GM12874 (cell line): Measurements from ENCODE around the gene PROC.

Experiments
- TF ChIP-seq, protein P1 (sequence below): IDR thresholded peaks from 2 replicates; pipeline ENCODE4 v1.5.1; 2011; ENCODE audit warnings: low read depth, mild to moderate bottlenecking, control low read depth, low read length, moderate library complexity; ENCODE audit not compliant: insufficient read depth

Gene PROC

GRCh38 chr2:127448526-127448925 lies 30.3 kb downstream of the PROC start:
- TF ChIP-seq, protein P1, sequence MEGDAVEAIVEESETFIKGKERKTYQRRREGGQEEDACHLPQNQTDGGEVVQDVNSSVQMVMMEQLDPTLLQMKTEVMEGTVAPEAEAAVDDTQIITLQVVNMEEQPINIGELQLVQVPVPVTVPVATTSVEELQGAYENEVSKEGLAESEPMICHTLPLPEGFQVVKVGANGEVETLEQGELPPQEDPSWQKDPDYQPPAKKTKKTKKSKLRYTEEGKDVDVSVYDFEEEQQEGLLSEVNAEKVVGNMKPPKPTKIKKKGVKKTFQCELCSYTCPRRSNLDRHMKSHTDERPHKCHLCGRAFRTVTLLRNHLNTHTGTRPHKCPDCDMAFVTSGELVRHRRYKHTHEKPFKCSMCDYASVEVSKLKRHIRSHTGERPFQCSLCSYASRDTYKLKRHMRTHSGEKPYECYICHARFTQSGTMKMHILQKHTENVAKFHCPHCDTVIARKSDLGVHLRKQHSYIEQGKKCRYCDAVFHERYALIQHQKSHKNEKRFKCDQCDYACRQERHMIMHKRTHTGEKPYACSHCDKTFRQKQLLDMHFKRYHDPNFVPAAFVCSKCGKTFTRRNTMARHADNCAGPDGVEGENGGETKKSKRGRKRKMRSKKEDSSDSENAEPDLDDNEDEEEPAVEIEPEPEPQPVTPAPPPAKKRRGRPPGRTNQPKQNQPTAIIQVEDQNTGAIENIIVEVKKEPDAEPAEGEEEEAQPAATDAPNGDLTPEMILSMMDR, result no peak

GRCh38 chr2:127449414-127449813 lies 31.2 kb downstream of the PROC start:
- TF ChIP-seq, protein P1, result no peak

- TF ChIP-seq, protein P1, result no peak
These were observed 31.7 kb downstream of the PROC start for GRCh38 chr2:127449898-127450297.

DNA sequence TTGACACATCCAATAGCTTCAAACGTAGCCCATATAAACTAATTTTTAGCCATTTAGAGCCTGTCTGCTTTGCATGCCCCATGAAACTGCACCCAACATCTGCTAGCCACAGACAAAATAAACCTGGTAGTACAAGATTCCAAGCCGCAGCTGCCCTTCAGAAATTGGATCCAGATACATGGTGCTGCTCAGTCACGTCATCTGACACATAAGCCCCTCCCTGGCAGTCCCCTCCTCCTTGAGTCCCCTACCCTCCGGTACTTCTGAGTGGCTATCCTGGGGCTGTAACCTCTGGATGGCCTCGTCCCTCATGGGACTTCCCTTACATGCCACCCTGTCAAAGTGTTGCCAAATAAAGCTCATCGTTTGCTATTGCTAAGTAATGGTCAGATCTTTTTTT lies 33.8 kb downstream of the PROC start:
- TF ChIP-seq, protein P1, result no peak

- TF ChIP-seq, protein P1, result no peak
These were observed 34.8 kb downstream of the PROC start for GRCh38 chr2:127453013-127453391.

DNA sequence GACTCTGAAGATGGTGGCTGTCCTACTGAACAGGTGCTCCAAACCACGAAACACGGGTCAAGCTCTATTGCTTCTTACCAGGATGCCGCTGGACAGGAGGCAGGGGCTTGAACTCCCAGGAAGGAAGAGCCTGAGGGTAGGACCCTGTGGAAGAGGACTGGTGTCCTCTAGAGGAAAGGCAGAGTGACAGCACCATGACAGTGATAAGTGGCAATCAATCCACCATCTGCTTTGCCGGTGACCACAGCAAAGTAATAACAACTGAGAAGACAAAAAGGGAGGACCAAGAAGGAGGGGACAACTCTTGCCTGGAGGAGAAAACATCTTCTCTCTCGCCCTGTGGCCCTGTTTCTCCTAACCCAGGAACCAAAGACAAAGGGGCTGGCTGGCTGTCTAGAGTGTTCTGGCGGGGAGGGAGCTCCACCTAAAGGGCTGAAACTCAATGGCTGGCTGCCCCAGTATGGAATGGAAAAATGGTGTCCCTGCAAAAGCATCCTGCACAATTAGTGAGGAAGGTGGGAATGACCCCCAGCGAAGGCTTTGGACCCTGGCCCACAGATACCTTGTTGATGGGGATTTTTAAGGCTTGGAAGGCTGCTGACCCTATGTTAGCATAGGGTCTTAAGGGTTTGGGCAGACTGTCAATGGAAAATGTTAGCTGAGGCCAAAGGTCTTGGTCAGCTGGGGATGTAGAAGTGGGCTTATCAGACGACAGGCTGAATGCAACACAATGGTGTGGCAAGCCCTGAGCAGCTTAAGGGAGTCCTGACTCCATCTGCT lies 35.4 kb downstream of the PROC start:
- TF ChIP-seq, protein P1, result peak; percentile 30

DNA sequence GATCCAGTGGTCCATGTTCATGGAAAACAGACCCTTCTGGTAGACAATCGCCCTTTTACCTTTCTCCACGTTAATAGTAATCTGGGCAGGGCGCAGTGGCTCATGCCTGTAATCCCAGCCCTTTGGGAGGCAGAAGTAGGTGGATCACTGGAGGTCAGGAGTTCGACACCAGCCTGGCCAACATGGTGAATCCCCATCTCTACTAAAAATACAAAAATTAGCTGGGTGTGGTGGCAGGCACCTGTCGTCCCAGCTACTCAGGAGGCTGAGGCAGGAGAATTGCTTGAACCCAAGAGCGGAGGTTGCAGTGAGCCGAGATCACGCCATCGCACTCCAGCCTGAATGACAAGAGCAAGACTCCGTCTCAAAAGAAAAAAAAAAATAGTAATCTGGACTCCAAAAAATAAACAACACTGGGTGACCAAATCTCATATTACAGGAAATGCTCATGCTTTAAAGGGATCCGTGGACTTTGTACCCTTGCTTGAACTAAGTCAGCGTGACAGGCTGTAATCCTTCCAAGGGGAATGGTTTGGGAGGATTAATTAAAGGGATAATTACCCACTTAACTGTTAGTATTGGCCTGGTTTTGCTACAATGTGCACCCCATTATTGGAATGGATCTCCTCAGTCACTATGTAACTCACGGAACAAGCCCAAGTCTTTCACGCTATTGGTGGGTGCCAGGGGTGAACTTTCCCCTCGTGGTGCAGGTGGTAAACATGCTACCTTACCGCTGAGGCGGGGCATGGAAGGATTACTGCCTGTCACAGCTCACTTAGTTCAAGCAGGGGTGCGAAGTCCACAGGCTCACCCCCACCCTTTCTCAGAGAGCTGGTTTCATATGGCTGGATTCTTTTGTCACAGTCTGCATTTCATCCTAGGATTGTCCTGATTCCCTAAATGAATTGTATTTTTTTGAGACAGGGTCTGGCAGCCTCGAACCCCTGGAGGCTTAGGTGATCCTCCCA lies 36.7 kb downstream of the PROC start:
- TF ChIP-seq, protein P1, result no peak
